Sigmoid colon (tissue), 4 donors: Measurements from ENCODE around the gene DENND2A.

Experiments
- EP300 ChIP-seq, 4 donors: sonication (generic); formaldehyde crosslinking; IDR thresholded peaks; one replicate each; pipeline ENCODE4 v1.6.1; 2017; ENCODE audit warnings: antibody characterized with exemption in 4 of 4
- POLR2A ChIP-seq, 2 donors: fragments of 450-650 bp; IDR thresholded peaks; one replicate each; pipeline ENCODE4 v1.6.1; 2016; ENCODE audit warnings: antibody characterized with exemption in 2 of 2, mild to moderate bottlenecking in 2 of 2, moderate library complexity in 2 of 2
- TF ChIP-seq, protein P1 (sequence below), 4 experiments: fragments of 450-650 bp in 3 of 4; fragments of 200-600 bp in 1 of 4; IDR thresholded peaks; one replicate each; pipeline ENCODE4 v1.5.1; 2016 to 2019; ENCODE audit warnings: antibody characterized with exemption in 4 of 4, mild to moderate bottlenecking in 3 of 4, moderate library complexity in 2 of 4

DNA sequence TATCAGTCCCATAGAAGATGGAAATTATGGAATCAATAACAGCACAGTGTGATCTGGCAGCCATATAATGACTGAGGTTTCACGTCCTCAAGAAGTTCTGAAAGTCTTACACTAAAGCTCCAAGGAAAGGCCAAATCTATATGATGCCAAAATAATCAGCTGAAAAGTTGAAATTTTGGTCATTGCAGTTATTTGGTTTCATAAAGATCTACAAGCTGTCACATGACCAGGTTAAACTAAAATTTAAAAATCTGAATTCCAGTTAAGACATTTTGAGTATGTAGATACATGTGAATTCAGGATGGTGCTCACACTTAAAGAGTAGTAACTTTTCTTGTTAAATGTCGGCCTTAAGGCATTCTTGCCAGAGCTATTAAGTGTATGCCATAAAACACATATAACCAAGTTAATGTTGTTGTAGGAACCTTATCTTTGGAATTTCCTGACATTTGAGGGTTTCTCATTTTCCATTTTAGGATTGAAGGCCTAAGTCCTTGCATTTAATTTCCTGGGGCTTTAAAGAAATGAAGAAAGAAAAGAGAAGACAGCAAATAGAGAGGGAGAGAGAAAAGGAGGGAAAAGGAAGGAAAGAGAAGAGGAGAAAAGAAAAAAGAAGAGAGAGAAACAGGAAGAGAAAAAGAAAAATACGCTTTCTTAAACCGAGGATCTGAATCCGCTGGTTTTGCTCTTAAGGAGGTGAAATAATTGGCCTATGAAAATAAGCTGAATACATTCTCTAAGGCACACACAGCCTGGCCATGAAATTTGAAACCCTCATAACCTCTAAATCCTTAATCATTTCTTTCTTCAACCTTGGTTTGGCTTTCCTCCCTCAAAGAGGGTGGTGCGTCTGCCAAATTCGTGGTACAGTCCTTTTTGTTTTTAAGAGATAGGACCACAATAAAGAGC lies 43.8 kb downstream of the DENND2A start:
- TF ChIP-seq, protein P1, sequence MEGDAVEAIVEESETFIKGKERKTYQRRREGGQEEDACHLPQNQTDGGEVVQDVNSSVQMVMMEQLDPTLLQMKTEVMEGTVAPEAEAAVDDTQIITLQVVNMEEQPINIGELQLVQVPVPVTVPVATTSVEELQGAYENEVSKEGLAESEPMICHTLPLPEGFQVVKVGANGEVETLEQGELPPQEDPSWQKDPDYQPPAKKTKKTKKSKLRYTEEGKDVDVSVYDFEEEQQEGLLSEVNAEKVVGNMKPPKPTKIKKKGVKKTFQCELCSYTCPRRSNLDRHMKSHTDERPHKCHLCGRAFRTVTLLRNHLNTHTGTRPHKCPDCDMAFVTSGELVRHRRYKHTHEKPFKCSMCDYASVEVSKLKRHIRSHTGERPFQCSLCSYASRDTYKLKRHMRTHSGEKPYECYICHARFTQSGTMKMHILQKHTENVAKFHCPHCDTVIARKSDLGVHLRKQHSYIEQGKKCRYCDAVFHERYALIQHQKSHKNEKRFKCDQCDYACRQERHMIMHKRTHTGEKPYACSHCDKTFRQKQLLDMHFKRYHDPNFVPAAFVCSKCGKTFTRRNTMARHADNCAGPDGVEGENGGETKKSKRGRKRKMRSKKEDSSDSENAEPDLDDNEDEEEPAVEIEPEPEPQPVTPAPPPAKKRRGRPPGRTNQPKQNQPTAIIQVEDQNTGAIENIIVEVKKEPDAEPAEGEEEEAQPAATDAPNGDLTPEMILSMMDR (IDR thresholded peaks at IDR 0.05): no peak
- TF ChIP-seq EP300 (IDR thresholded peaks at IDR 0.05) (no peak), POLR2A (IDR thresholded peaks at IDR 0.05) (no peak)
